ENCODE results near the gene SUPT7L. TPM values are rescaled to one million over a fixed set of nuclear protein-coding genes. Genes with fewer than 3 reads are reported as not detected.

Gene SUPT7L
- total and polyA plus RNA-seq, 2 of the 13 experiments (the other 11 are each of a cell fraction or from before 2014, with no cell fraction given), result 32.9 to 77.5 TPM

- TF ChIP-seq KLF9 (CRISPR knock-in tag; IDR thresholded peaks at IDR 0.05; ENCODE audit: low read depth) (peak; percentile 81), RAD21 (CRISPR knock-in tag; IDR thresholded peaks at IDR 0.05) (no peak), TFE3 (CRISPR knock-in tag; IDR thresholded peaks at IDR 0.05) (peak; percentile 82), CSRNP2 (CRISPR knock-in tag; conservative IDR thresholded peaks at IDR 0.05; ENCODE audit: low read depth) (no peak), ZNF382 (CRISPR knock-in tag; IDR thresholded peaks at IDR 0.05; ENCODE audit: borderline replicate concordance) (no peak), FOXJ3 (CRISPR knock-in tag; IDR thresholded peaks at IDR 0.05; ENCODE audit: borderline replicate concordance) (peak; percentile 84), ZNF772 (CRISPR knock-in tag; IDR thresholded peaks at IDR 0.05) (peak; percentile 91), ZNF709 (CRISPR knock-in tag; IDR thresholded peaks at IDR 0.05) (peak; percentile 93; the same call in 1 of the 2 replicates), EHMT2 (IDR thresholded peaks at IDR 0.05; ENCODE audit: borderline replicate concordance, low read depth, low read length) (peak; percentile 94; the same call in 1 of the 2 replicates), ZBTB38 (CRISPR knock-in tag; IDR thresholded peaks at IDR 0.05) (0 out of 2 replicates have a peak, but pooled peaks have one; percentile 41), ZNF18 (CRISPR knock-in tag; IDR thresholded peaks at IDR 0.05; ENCODE audit: insufficient replicate concordance) (no peak), RERE (CRISPR knock-in tag; IDR thresholded peaks at IDR 0.05; ENCODE audit: low read depth) (no peak), CCAR2 (optimal IDR thresholded peaks at IDR 0.05; ENCODE audit: low read depth, low read length) (peak; percentile 97), HOXA7 (CRISPR knock-in tag; IDR thresholded peaks at IDR 0.05) (peak; percentile 73; the same call in 1 of the 2 replicates), ZNF552 (CRISPR knock-in tag; IDR thresholded peaks at IDR 0.05; ENCODE audit: borderline replicate concordance) (peak; percentile 90; the same call in 1 of the 2 replicates), ZNF564 (CRISPR knock-in tag; IDR thresholded peaks at IDR 0.05) (peak; percentile 25; the same call in 1 of the 2 replicates), PRMT3 (CRISPR knock-in tag; IDR thresholded peaks at IDR 0.05; ENCODE audit: borderline replicate concordance, low read depth) (peak; percentile 18; the same call in 1 of the 2 replicates)
These were observed at the start of gene SUPT7L, which contains the start of gene SLC4A1AP (continued) for GRCh38 chr2:27663285-27664153.
